Measurements from ENCODE around the gene PRPF6. TPM values are rescaled to one million over a fixed set of nuclear protein-coding genes. Genes with fewer than 3 reads are reported as not detected.

Gene PRPF6
- total RNA-seq, 1 experiment from 2014 or later: 88.4 TPM

GRCh38 chr20:64024141-64024990, 43.4 kb downstream of the PRPF6 start:
- no peaks in the 10 kb centered on the region for H3K4me1 ChIP-seq (ENCODE audit: control insufficient read depth, insufficient read depth, low read length)
- peaks cover 14% of the 10 kb centered on the region for H3K36me3 ChIP-seq (ENCODE audit: control insufficient read depth, insufficient read depth, low read length)
- DNase-seq (ENCODE audit: low read depth, low spot score) (no peak), ATAC-seq (no peak)
- in situ Hi-C loops (cut with HindIII; ENCODE audit: low pct_unique_long_range_greater_than_20kb, low sequenced_read_pairs): no loop called here
- POLR2A ChIA-PET: no interaction called here
- H3K4me3 ChIP-seq (ENCODE audit: low read depth in 2 of 2, low read length in 2 of 2): no peak overlapping the region
- H3K27me3 ChIP-seq (ENCODE audit: control insufficient read depth, insufficient read depth, low read length): no peaks in the 10 kb centered on the region
- no TSS peak for BruUV-seq (replicated peaks)
- CTCF ChIA-PET: no interaction called here
- intact Hi-C loops (cut with micrococcal nuclease; ENCODE audit: unreplicated experiment): no loop called here
- H3K9me3 ChIP-seq (ENCODE audit: control insufficient read depth, insufficient read depth, low read depth, low read length): no peaks in the 10 kb centered on the region
- TF ChIP-seq SIN3A (IDR thresholded peaks at IDR 0.05; ENCODE audit: borderline replicate concordance, insufficient read depth, low read depth, low read length) (no peak), CTCF (IDR thresholded peaks at IDR 0.05) (no peak), REST (IDR thresholded peaks at IDR 0.05; ENCODE audit: insufficient read depth in 1 of 2, low read depth in 2 of 2, low read length in 1 of 2) (no peak), TCF7L2 (IDR thresholded peaks at IDR 0.05; ENCODE audit: low read depth, low read length) (no peak), POLR2AphosphoS5 (IDR thresholded peaks at IDR 0.05; ENCODE audit: low read depth, low read length) (no peak)
- no peak overlapping the region; the same call in 1 of the 2 replicates for H3K27ac ChIP-seq (ENCODE audit: low read length)

GRCh38 chr20:64025101-64025825, 44.3 kb downstream of the PRPF6 start:
- ATAC-seq: no peak

More at GRCh38 chr20:64025101-64025825, 44.3 kb downstream of the PRPF6 start:
- DNase-seq (ENCODE audit: low read depth, low spot score): no peak
- BruUV-seq (replicated peaks): no TSS peak
- Histone ChIP-seq H3K36me3 (ENCODE audit: control insufficient read depth, insufficient read depth, low read length) (peaks cover 14% of the 10 kb centered on the region), H3K27ac (ENCODE audit: low read length) (no peak overlapping the region), H3K9me3 (ENCODE audit: control insufficient read depth, insufficient read depth, low read depth, low read length) (no peaks in the 10 kb centered on the region), H3K4me1 (ENCODE audit: control insufficient read depth, insufficient read depth, low read length) (no peaks in the 10 kb centered on the region), H3K4me3 (ENCODE audit: low read depth in 2 of 2, low read length in 2 of 2) (no peak overlapping the region), H3K27me3 (ENCODE audit: control insufficient read depth, insufficient read depth, low read length) (no peaks in the 10 kb centered on the region)
- ChIA-PET CTCF (no interaction called here), POLR2A (no interaction called here)
- intact Hi-C loops (cut with micrococcal nuclease; ENCODE audit: unreplicated experiment) (no loop called here), in situ Hi-C loops (cut with HindIII; ENCODE audit: low pct_unique_long_range_greater_than_20kb, low sequenced_read_pairs) (no loop called here)
- no peak for TF ChIP-seq SIN3A (IDR thresholded peaks at IDR 0.05; ENCODE audit: borderline replicate concordance, insufficient read depth, low read depth, low read length)
